ENCODE data around the gene LRRC28.

The LRRC28 gene

GRCh38 chr15:99341786-99342185 lies 90.5 kb downstream of the LRRC28 start:
- Histone ChIP-seq H3K36me3 (ENCODE audit: control insufficient read depth, low read length) (no peaks in the 10 kb centered on the region; the same call in 1 of the 2 replicates), H4K20me1 (ENCODE audit: control insufficient read depth, insufficient read depth, low read depth, low read length) (no peaks in the 10 kb centered on the region), H3F3A (ENCODE audit: control insufficient read depth, insufficient read depth) (0 out of 2 replicates have a peak, but pooled peaks cover 5% of the 10 kb centered on the region), H3K27me3 (ENCODE audit: control insufficient read depth, low read length) (no peaks in the 10 kb centered on the region), H3K4me2 (ENCODE audit: low read length) (no peak overlapping the region), H3K79me2 (ENCODE audit: control insufficient read depth, low read length) (no peaks in the 10 kb centered on the region), H3K9me3 (ENCODE audit: control insufficient read depth, insufficient read depth, low read length) (no peaks in the 10 kb centered on the region), H3K27ac (ENCODE audit: low read depth, low read length) (no peak overlapping the region), H3K9me2 (replicated peaks; ENCODE audit: control insufficient read depth, low read length) (no peaks in the 10 kb centered on the region), H3K4me1 (ENCODE audit: control insufficient read depth, low read length) (peaks cover 24% of the 10 kb centered on the region), H3K4me3 (ENCODE audit: low read length) (no peak overlapping the region)
- TF ChIP-seq EZH2phosphoT487 (IDR thresholded peaks at IDR 0.05; ENCODE audit: borderline replicate concordance, low read length) (no peak), CTCF (IDR thresholded peaks at IDR 0.05; ENCODE audit: low read depth, low read length, poor library complexity, severe bottlenecking) (no peak)

GRCh38 chr15:99343208-99343607 lies 91.9 kb downstream of the LRRC28 start:
- Histone ChIP-seq H3K4me2 (ENCODE audit: low read length) (no peak overlapping the region), H3K36me3 (ENCODE audit: control insufficient read depth, low read length) (no peaks in the 10 kb centered on the region; the same call in 1 of the 2 replicates)
- no peak for TF ChIP-seq EZH2phosphoT487 (IDR thresholded peaks at IDR 0.05; ENCODE audit: borderline replicate concordance, low read length)

GRCh38 chr15:99343881-99344551 lies 92.7 kb downstream of the LRRC28 start:
- no peaks in the 10 kb centered on the region for H3K9me2 ChIP-seq (replicated peaks; ENCODE audit: control insufficient read depth, low read length)
- H3K4me3 ChIP-seq (ENCODE audit: low read length) = peak overlapping the region; percentile 43; the same call in 1 of the 2 replicates
- H3F3A ChIP-seq (ENCODE audit: control insufficient read depth, insufficient read depth) = 0 out of 2 replicates have a peak, but pooled peaks cover 5% of the 10 kb centered on the region
- no peaks in the 10 kb centered on the region for H3K79me2 ChIP-seq (ENCODE audit: control insufficient read depth, low read length)
- H3K4me2 ChIP-seq (ENCODE audit: low read length) = peak overlapping the region; percentile 49
- H3K27ac ChIP-seq (ENCODE audit: low read depth, low read length) = no peak overlapping the region; the same call in 1 of the 2 replicates
- H3K4me1 ChIP-seq (ENCODE audit: control insufficient read depth, low read length) = peaks cover 24% of the 10 kb centered on the region
- H3K9me3 ChIP-seq (ENCODE audit: control insufficient read depth, insufficient read depth, low read length) = no peaks in the 10 kb centered on the region
- peak; percentile 51 for TF ChIP-seq CTCF (IDR thresholded peaks at IDR 0.05; ENCODE audit: low read depth, low read length, poor library complexity, severe bottlenecking)
- TF ChIP-seq EZH2phosphoT487 (IDR thresholded peaks at IDR 0.05; ENCODE audit: borderline replicate concordance, low read length) = no peak
- no peaks in the 10 kb centered on the region for H3K27me3 ChIP-seq (ENCODE audit: control insufficient read depth, low read length)
- H3K36me3 ChIP-seq (ENCODE audit: control insufficient read depth, low read length) = no peaks in the 10 kb centered on the region; the same call in 1 of the 2 replicates
- H4K20me1 ChIP-seq (ENCODE audit: control insufficient read depth, insufficient read depth, low read depth, low read length) = no peaks in the 10 kb centered on the region

More at GRCh38 chr15:99343208-99343607, 91.9 kb downstream of the LRRC28 start:
- no peaks in the 10 kb centered on the region for H3K9me2 ChIP-seq (replicated peaks; ENCODE audit: control insufficient read depth, low read length)
- no peaks in the 10 kb centered on the region for H3K79me2 ChIP-seq (ENCODE audit: control insufficient read depth, low read length)
- no peaks in the 10 kb centered on the region for H3K9me3 ChIP-seq (ENCODE audit: control insufficient read depth, insufficient read depth, low read length)
- H3K27ac ChIP-seq (ENCODE audit: low read depth, low read length) = no peak overlapping the region
- H3K4me1 ChIP-seq (ENCODE audit: control insufficient read depth, low read length) = peaks cover 24% of the 10 kb centered on the region
- H3K27me3 ChIP-seq (ENCODE audit: control insufficient read depth, low read length) = no peaks in the 10 kb centered on the region
- no peak overlapping the region for H3K4me3 ChIP-seq (ENCODE audit: low read length)
- no peaks in the 10 kb centered on the region for H4K20me1 ChIP-seq (ENCODE audit: control insufficient read depth, insufficient read depth, low read depth, low read length)
- 0 out of 2 replicates have a peak, but pooled peaks cover 5% of the 10 kb centered on the region for H3F3A ChIP-seq (ENCODE audit: control insufficient read depth, insufficient read depth)

GRCh38 chr15:99344639-99345038 lies 93.4 kb downstream of the LRRC28 start:
- H3K4me2 ChIP-seq (ENCODE audit: low read length) = peak overlapping the region; percentile 49
- H4K20me1 ChIP-seq (ENCODE audit: control insufficient read depth, insufficient read depth, low read depth, low read length) = no peaks in the 10 kb centered on the region
- H3K4me3 ChIP-seq (ENCODE audit: low read length) = peak overlapping the region; percentile 43
- no peaks in the 10 kb centered on the region for H3K27me3 ChIP-seq (ENCODE audit: control insufficient read depth, low read length)
- H3K36me3 ChIP-seq (ENCODE audit: control insufficient read depth, low read length) = no peaks in the 10 kb centered on the region; the same call in 1 of the 2 replicates
- TF ChIP-seq EZH2phosphoT487 (IDR thresholded peaks at IDR 0.05; ENCODE audit: borderline replicate concordance, low read length) (no peak), CTCF (IDR thresholded peaks at IDR 0.05; ENCODE audit: low read depth, low read length, poor library complexity, severe bottlenecking) (no peak)
- H3K9me2 ChIP-seq (replicated peaks; ENCODE audit: control insufficient read depth, low read length) = no peaks in the 10 kb centered on the region
- H3K27ac ChIP-seq (ENCODE audit: low read depth, low read length) = peak overlapping the region; percentile 18
- no peaks in the 10 kb centered on the region for H3K79me2 ChIP-seq (ENCODE audit: control insufficient read depth, low read length)
- 0 out of 2 replicates have a peak, but pooled peaks cover 5% of the 10 kb centered on the region for H3F3A ChIP-seq (ENCODE audit: control insufficient read depth, insufficient read depth)
- H3K9me3 ChIP-seq (ENCODE audit: control insufficient read depth, insufficient read depth, low read length) = no peaks in the 10 kb centered on the region
- H3K4me1 ChIP-seq (ENCODE audit: control insufficient read depth, low read length) = peaks cover 24% of the 10 kb centered on the region

Data from DOHH2 (cell line).